Thoracic aorta (tissue), 2 donors: Measurements from ENCODE around the gene PIP5KL1. TPM values are rescaled to one million over a fixed set of nuclear protein-coding genes. Genes with fewer than 3 reads are reported as not detected.

Experiments used
- ATAC-seq: fragments of 150-250 bp; one replicate; pipeline ENCODE4 v1.8.0; 2017; ENCODE audit warnings: low read depth; ENCODE audit not compliant: insufficient number of reproducible peaks, low FRiP score
- DNase-seq: peaks from one replicate; pipeline ENCODE4 v3.0.0-alpha.2; 2020; ENCODE audit warnings: low spot score
- H3K27ac ChIP-seq, 2 donors: fragments of 200-600 bp; sonication (generic); 1 replicate in 1 of 2; 2 replicates in 1 of 2; pipeline ENCODE4 v1.5.1; 2016; ENCODE audit warnings: mild to moderate bottlenecking in 2 of 2, moderate library complexity in 2 of 2
- H3K27me3 ChIP-seq: fragments of 200-600 bp; sonication (generic); replicated peaks from 2 replicates; pipeline ENCODE4 v1.6.0; 2016; ENCODE audit warnings: mild to moderate bottlenecking; ENCODE audit not compliant: insufficient read depth
- H3K36me3 ChIP-seq: fragments of 200-600 bp; sonication (generic); one replicate; pipeline ENCODE4 v1.5.1; 2016
- H3K4me1 ChIP-seq, 2 donors: fragments of 200-600 bp; sonication (generic); 1 replicate in 1 of 2; 2 replicates in 1 of 2; pipeline versions ENCODE4 v1.5.1 to v1.6.0; 2016; ENCODE audit warnings: low read depth in 2 of 2, mild to moderate bottlenecking in 1 of 2; ENCODE audit not compliant: control insufficient read depth in 1 of 2
- H3K4me3 ChIP-seq: fragments of 200-600 bp; sonication (generic); 2 replicates; pipeline ENCODE4 v1.5.1; 2016; ENCODE audit warnings: mild to moderate bottlenecking
- H3K9me3 ChIP-seq: fragments of 200-600 bp; sonication (generic); 2 replicates; pipeline ENCODE4 v1.5.1; 2016
- total RNA-seq, 2 donors: library from RNA; depleted of rRNA; stranded (reverse); fragments of >200 nt; gene quantifications; one replicate each; pipeline versions ENCODE4 v1.1.0 to v1.2.3, GENCODE V29; 2016
- TF ChIP-seq, protein P1 (sequence below): fragments of 200-600 bp; sonication (generic); IDR thresholded peaks from one replicate; pipeline ENCODE4 v1.5.1; 2019; ENCODE audit warnings: antibody characterized with exemption

PIP5KL1 gene
- total RNA-seq, 2 donors from 2014 or later, result 6.0 to 8.8 TPM

DNA sequence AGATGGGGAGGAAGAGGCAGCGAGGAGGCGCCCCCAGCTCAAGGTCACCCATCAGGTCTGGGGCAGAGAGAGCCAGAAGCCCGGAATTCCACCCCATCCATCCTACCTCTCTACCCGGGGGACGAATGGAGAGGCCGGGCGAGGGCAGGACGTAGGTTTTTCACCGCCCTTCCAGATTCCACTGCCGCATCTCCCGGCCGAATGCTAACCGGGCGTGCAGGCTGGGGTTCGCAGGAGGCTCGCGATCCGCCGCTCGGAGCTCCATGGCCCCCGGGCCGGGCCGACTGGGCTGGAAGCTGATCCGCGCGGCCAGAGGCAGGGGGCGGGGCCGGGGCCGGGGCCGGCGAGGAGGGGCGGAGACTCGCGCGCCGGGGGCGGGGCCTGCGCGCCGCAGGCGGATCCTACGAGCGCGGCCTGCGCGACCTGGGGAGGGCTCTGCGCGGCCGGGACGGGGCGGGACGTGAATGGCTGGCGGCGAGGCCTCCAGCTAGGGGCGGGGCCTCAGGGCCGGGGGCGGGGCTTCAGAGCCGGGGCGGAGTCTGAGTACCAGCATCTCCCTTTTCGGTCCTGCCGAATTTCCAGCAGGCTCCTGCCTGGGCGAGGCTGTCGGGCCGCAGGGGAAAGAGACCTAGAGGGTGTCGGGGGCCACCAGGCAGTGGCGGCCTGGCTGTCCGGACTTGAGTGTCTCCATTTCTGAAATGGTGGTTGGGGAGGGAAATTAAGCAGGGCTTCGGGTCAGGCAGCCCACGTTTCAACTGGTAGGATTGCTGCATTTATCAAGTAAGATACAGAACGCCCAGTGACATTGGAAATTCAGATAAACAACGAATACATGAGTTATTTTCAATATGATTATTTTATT is 13.6 kb downstream of the PIP5KL1 start, which contains the start of gene ST6GALNAC4:
Gene ST6GALNAC4, minus strand, starts transcription at position 322 of the 862 bp plus-strand sequence. CDS start 622 bp downstream, outside the sequence.
- Histone ChIP-seq H3K36me3 (peaks cover 8% of the 10 kb centered on the region), H3K9me3 (no peaks in the 10 kb centered on the region), H3K4me3 (peak within 1 kb of the TSS; percentile 88), H3K27me3 (no peaks in the 10 kb centered on the region), H3K27ac (peak within 1 kb of the TSS; percentile 68 to 78), H3K4me1 (peaks cover 27 to 61% of the 10 kb centered on the region in 2 donors)
- DNase-seq (peak; percentile 70), ATAC-seq (peak; percentile 54)
- TF ChIP-seq, protein P1, sequence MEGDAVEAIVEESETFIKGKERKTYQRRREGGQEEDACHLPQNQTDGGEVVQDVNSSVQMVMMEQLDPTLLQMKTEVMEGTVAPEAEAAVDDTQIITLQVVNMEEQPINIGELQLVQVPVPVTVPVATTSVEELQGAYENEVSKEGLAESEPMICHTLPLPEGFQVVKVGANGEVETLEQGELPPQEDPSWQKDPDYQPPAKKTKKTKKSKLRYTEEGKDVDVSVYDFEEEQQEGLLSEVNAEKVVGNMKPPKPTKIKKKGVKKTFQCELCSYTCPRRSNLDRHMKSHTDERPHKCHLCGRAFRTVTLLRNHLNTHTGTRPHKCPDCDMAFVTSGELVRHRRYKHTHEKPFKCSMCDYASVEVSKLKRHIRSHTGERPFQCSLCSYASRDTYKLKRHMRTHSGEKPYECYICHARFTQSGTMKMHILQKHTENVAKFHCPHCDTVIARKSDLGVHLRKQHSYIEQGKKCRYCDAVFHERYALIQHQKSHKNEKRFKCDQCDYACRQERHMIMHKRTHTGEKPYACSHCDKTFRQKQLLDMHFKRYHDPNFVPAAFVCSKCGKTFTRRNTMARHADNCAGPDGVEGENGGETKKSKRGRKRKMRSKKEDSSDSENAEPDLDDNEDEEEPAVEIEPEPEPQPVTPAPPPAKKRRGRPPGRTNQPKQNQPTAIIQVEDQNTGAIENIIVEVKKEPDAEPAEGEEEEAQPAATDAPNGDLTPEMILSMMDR, result no peak

DNA sequence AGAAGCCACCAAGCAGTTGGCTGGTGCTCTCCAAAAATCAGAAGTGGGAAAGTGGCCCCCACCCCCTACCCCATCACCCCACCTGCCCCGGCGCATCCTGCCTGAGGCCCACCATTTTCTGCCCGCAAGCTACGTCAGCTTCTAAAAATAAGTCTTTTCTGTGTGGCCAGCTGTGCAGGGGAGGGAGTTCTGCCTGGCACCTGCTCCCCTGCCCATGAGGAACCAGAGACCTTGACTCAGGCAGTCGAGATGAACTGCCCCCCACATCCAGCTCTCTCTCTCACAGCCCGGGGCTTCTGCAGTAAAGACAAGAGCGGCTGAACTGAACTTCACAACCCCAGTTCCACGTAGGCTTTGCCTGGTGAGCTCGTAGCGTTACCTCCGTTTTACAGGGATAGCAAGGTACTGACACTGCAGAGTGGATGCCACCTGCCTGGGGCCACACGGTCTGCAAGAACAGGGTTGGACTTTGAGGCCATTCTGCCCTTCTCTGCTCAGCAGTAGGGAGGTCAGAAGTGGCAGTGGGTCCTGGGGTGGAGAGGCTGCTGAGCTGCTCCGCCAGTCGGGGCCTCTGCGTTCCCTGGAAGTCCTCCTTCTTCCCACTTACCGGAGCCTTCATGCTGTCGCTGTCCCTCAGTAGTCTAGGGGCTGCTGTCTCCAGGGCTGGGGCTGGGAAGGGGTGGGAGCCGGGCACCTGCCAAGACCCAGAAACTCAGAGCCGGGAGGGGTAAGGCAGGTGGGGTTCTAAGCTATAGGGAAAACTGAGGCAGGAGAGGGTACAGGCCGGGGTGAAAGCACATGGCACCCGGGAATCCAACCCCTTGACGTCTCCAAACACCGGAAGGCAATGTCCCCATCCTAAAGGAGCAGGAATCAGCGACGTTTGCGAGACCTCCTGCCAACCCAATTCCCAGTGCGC is 14.5 kb downstream of the PIP5KL1 start:
- ATAC-seq (no peak), DNase-seq (no peak)
- H3K9me3 ChIP-seq, result no peaks in the 10 kb centered on the region
- TF ChIP-seq, protein P1, result no peak
- peak overlapping the region; percentile 68 to 78 for H3K27ac ChIP-seq
- peaks cover 27 to 52% of the 10 kb centered on the region in 2 donors for H3K4me1 ChIP-seq
- peak overlapping the region; percentile 88 for H3K4me3 ChIP-seq
- H3K27me3 ChIP-seq, result no peaks in the 10 kb centered on the region
- peaks cover 9% of the 10 kb centered on the region for H3K36me3 ChIP-seq

DNA sequence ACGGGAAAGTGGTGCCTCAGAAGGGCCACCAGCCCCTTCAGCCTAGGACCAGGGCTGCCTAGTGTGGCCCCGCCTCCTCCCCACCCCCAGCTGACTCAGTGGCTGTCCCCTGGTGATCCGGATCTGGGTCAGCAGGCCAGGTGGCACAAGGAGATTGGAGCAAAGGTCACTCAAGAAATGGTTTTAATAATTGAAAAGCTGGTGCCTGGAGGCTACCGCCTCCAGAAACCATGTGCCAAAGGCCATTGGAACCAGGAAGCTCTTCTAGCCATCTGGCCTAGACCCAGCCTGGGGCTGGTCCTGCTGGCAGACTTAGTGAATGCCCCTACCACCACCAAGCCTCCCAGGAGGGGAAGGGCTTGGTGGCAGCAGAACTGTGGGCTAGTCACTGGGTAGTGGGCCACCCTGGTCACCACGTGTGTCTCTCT is 15.2 kb downstream of the PIP5KL1 start:
- Histone ChIP-seq H3K9me3 (no peaks in the 10 kb centered on the region), H3K36me3 (peaks cover 9% of the 10 kb centered on the region), H3K4me1 (peaks cover 27 to 50% of the 10 kb centered on the region in 2 donors), H3K27ac (no peak overlapping the region), H3K27me3 (no peaks in the 10 kb centered on the region), H3K4me3 (peak overlapping the region; percentile 88)
- no peak for DNase-seq
- no peak for ATAC-seq
- TF ChIP-seq, protein P1, result no peak

DNA sequence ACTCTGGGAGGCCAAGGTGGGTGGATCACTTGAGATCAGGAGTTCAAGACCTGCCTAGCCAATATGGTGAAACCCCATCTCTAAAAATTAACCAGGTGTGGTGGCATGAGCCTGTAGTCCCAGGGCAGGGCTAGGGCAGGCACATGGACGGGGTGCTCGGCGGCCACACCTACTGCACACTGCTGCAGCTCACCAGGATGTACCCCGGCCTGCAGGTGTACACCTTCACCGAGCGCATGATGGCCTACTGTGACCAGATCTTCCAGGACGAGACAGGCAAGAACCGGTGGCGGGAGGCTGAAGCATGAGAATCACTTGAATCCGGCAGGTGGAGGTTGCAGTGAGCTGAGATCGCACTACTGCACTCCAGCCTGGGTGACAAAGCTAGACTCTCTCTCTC is 16.9 kb downstream of the PIP5KL1 start:
- DNase-seq (no peak), ATAC-seq (no peak)
- TF ChIP-seq, protein P1, result no peak
- Histone ChIP-seq H3K4me1 (peaks cover 16 to 36% of the 10 kb centered on the region in 2 donors), H3K27me3 (no peaks in the 10 kb centered on the region), H3K9me3 (no peaks in the 10 kb centered on the region), H3K27ac (no peak overlapping the region), H3K4me3 (no peak overlapping the region), H3K36me3 (peaks cover 14% of the 10 kb centered on the region)

DNA sequence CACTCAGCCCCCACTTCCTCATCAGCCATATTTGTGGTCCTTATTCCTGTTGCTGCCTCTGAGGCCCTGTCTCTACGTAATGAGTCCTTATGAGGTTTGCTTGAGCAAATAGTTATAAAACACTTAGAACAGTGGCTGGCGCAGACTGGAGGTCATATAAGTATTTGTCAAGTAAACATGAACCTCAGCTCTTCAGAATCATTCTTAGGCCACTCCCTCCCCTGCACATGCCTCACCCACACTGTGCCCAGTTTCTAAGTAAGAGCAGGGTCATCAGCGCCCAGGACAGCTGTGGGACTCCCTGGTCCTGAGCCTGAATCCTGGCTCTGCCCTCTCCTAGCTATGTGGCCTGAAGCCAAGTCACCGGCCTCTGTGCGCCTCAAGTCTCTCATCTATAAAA is 17.7 kb downstream of the PIP5KL1 start:
- DNase-seq (no peak), ATAC-seq (no peak)
- TF ChIP-seq, protein P1, result no peak
- Histone ChIP-seq H3K27me3 (no peaks in the 10 kb centered on the region), H3K4me3 (no peak overlapping the region), H3K4me1 (peaks cover 9 to 28% of the 10 kb centered on the region in 2 donors), H3K36me3 (peaks cover 21% of the 10 kb centered on the region), H3K9me3 (no peaks in the 10 kb centered on the region), H3K27ac (no peak overlapping the region)
